Endodermal cell (in vitro differentiated cells): ENCODE measurements around the gene CSTA. TPM values are rescaled to one million over a fixed set of nuclear protein-coding genes. Genes with fewer than 3 reads are reported as not detected.
A peak's percentile ranks its signal among the peaks of the same experiment; 100 is the strongest.

ENCODE experiments used
- DNase-seq: peaks from one replicate; pipeline ENCODE4 v3.0.0-alpha.2; 2017
- H3K27ac ChIP-seq: 2 replicates; pipeline ENCODE4 v1.5.1; 2013; ENCODE audit warnings: mild to moderate bottlenecking, low read depth, low read length, moderate library complexity
- H3K27me3 ChIP-seq: 2 replicates; pipeline ENCODE4 v1.6.1; 2013; ENCODE audit warnings: mild to moderate bottlenecking, low read length, moderate library complexity; ENCODE audit not compliant: insufficient read depth, control insufficient read depth, poor library complexity, severe bottlenecking
- H3K36me3 ChIP-seq: 2 replicates; pipeline ENCODE4 v1.7.0; 2013; ENCODE audit warnings: mild to moderate bottlenecking, low read length, moderate library complexity; ENCODE audit not compliant: control insufficient read depth, insufficient read depth
- H3K4me1 ChIP-seq: one replicate; pipeline ENCODE4 v1.7.0; 2013; ENCODE audit warnings: low read length; ENCODE audit not compliant: control insufficient read depth, insufficient read depth
- H3K4me3 ChIP-seq: 2 replicates; pipeline ENCODE4 v1.5.1; 2013; ENCODE audit warnings: mild to moderate bottlenecking, low read length, moderate library complexity
- H3K9ac ChIP-seq: 2 replicates; pipeline ENCODE4 v1.6.1; 2013; ENCODE audit warnings: mild to moderate bottlenecking, low read length, moderate library complexity; ENCODE audit not compliant: poor library complexity, severe bottlenecking; ENCODE audit errors: extremely low read depth
- H3K9me3 ChIP-seq: 2 replicates; pipeline ENCODE4 v1.6.1; 2013; ENCODE audit warnings: mild to moderate bottlenecking, low read length, moderate library complexity; ENCODE audit not compliant: control insufficient read depth
- H3K27ac Mint-ChIP-seq: 2 replicates; pipeline ENCODE4 v1.8.0; 2020; ENCODE audit warnings: mixed read lengths
- H3K27me3 Mint-ChIP-seq: 2 replicates; pipeline ENCODE4 v1.8.0; 2021; ENCODE audit warnings: mild to moderate bottlenecking, mixed read lengths; ENCODE audit not compliant: insufficient read depth
- H3K36me3 Mint-ChIP-seq: 2 replicates; pipeline ENCODE4 v1.8.0; 2020; ENCODE audit warnings: low read depth, mixed read lengths
- H3K4me1 Mint-ChIP-seq: 2 replicates; pipeline ENCODE4 v1.8.0; 2020; ENCODE audit warnings: mixed read lengths
- H3K4me3 Mint-ChIP-seq: 2 replicates; pipeline ENCODE4 v1.8.0; 2020; ENCODE audit warnings: mild to moderate bottlenecking, moderate library complexity, mixed read lengths
- H3K9me3 Mint-ChIP-seq: 2 replicates; pipeline ENCODE4 v1.8.0; 2020; ENCODE audit warnings: mild to moderate bottlenecking, mixed read lengths
- WGBS, 2 experiments: methylation state at CpG; one replicate each; pipeline versions ENCODE4 v1.1.5 to v1.1.7; 2013; ENCODE audit warnings: missing lambda C conversion rate in 2 of 2, mixed read lengths in 1 of 2; ENCODE audit not compliant: insufficient coverage in 1 of 2, insufficient read length in 1 of 2; 5-methylcytosine and 5-hydroxymethylcytosine counted together
- total RNA-seq, 2 donors: library from RNA; stranded (reverse); fragmentation: NEBNext Ultra II Directional in 1 of 2; extraction: Animal tissue kit (Norgen Biotek cat#: 25700) in 1 of 2; gene quantifications; 2 replicates in 1 of 2; 3 replicates in 1 of 2; pipeline ENCODE4 v1.2.1, GENCODE V29; 2021
- TF ChIP-seq, protein P1 (sequence below): fragments of 200-600 bp; sonication (generic); conservative IDR thresholded peaks from 2 replicates; pipeline ENCODE4 v1.5.0; 2021; ENCODE audit warnings: antibody characterized with exemption, mild to moderate bottlenecking

The CSTA gene
- total RNA-seq, 2 donors from 2014 or later = not detected

DNA sequence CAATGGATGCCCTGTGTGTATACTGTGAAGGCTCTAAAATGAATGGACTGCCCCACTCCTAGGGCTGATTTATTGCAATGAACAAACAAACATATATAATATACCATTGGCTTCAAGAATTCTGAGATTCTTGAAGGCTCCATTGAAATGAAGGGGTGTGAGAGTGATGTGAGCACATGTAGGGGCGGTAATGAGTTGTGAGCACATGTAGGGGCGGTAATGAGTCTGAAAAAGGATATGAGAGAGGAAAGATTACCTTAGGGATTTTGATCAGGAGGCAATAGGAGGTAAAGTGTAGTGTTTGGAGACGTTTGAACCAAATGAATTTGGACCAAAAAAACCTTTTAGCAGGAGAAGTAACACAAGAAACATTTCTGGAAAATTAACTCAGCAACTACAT is 62.7 kb downstream of the CSTA start:
- WGBS, 2 experiments = 78 to 88% methylated on average over 1 to 3 of the region's 3 CpGs
- Mint-ChIP-seq H3K9me3 (no peaks in the 10 kb centered on the region), H3K36me3 (peaks cover 14% of the 10 kb centered on the region), H3K4me1 (peaks cover 16% of the 10 kb centered on the region), H3K4me3 (no peak overlapping the region), H3K27ac (no peak overlapping the region), H3K27me3 (no peaks in the 10 kb centered on the region)
- Histone ChIP-seq H3K27me3 (no peaks in the 10 kb centered on the region), H3K4me3 (no peak overlapping the region), H3K9me3 (no peaks in the 10 kb centered on the region), H3K9ac (no peak overlapping the region), H3K4me1 (no peaks in the 10 kb centered on the region), H3K27ac (no peak overlapping the region), H3K36me3 (no peaks in the 10 kb centered on the region)
- no peak for DNase-seq
- TF ChIP-seq, protein P1, sequence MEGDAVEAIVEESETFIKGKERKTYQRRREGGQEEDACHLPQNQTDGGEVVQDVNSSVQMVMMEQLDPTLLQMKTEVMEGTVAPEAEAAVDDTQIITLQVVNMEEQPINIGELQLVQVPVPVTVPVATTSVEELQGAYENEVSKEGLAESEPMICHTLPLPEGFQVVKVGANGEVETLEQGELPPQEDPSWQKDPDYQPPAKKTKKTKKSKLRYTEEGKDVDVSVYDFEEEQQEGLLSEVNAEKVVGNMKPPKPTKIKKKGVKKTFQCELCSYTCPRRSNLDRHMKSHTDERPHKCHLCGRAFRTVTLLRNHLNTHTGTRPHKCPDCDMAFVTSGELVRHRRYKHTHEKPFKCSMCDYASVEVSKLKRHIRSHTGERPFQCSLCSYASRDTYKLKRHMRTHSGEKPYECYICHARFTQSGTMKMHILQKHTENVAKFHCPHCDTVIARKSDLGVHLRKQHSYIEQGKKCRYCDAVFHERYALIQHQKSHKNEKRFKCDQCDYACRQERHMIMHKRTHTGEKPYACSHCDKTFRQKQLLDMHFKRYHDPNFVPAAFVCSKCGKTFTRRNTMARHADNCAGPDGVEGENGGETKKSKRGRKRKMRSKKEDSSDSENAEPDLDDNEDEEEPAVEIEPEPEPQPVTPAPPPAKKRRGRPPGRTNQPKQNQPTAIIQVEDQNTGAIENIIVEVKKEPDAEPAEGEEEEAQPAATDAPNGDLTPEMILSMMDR = peak; percentile 45

DNA sequence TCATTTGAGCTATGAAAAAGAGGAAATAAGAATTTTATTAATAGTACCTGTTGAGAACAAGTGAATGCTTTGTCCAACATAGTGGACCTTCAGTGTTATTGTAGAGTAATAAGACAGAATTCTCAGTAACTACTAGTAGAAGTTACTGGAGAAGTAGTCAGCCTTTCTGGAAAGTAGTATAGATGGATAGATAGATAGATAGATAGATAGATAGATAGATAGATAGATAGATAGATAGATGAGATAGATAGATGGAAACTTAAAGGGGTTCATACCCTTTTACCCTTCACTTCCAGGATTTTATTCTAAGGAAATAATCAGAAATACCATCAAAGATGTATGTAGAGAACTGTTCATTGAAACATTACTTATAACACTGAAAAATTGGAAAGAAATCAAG is 64.1 kb downstream of the CSTA start:
- no peak overlapping the region for H3K27ac Mint-ChIP-seq
- TF ChIP-seq, protein P1 = no peak
- no peak overlapping the region for H3K4me3 ChIP-seq

DNA sequence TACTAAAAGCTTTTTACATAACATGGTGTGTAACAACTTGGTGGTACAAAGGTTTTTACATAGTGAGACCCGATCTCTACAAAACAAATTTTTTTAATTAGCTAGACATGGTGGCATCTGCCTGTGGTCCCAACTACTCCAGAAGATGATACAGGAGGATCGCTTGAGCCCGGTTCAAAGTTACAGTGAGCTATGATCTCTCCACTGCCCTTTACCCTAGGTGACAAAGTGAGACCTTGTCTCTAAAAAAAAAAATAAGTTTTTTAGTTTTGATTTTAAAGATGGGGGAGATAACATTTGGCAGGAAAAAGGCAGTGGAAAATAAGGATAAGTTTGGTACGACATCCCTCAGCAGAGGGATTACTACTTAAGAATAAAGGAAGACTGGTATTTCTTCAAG is 64.8 kb downstream of the CSTA start:
- WGBS, 2 experiments = 92 to 96% methylated on average over 2 to 4 of the region's 4 CpGs
- Histone ChIP-seq H3K4me3 (no peak overlapping the region), H3K27me3 (no peaks in the 10 kb centered on the region), H3K27ac (no peak overlapping the region), H3K4me1 (peaks cover 3% of the 10 kb centered on the region), H3K9ac (no peak overlapping the region), H3K9me3 (no peaks in the 10 kb centered on the region), H3K36me3 (no peaks in the 10 kb centered on the region)
- H3K4me3 Mint-ChIP-seq = no peak overlapping the region
- no peaks in the 10 kb centered on the region for H3K9me3 Mint-ChIP-seq
- no peaks in the 10 kb centered on the region for H3K27me3 Mint-ChIP-seq
- no peak for DNase-seq
- peaks cover 14% of the 10 kb centered on the region for H3K36me3 Mint-ChIP-seq
- TF ChIP-seq, protein P1 = no peak
- peaks cover 7% of the 10 kb centered on the region for H3K4me1 Mint-ChIP-seq
- H3K27ac Mint-ChIP-seq = no peak overlapping the region

More for the DNA sequence above, 64.1 kb downstream of the CSTA start:
- Histone ChIP-seq H3K27ac (no peak overlapping the region), H3K36me3 (no peaks in the 10 kb centered on the region), H3K9ac (no peak overlapping the region), H3K4me1 (peaks cover 3% of the 10 kb centered on the region), H3K9me3 (no peaks in the 10 kb centered on the region), H3K27me3 (no peaks in the 10 kb centered on the region)
- Mint-ChIP-seq H3K36me3 (peaks cover 14% of the 10 kb centered on the region), H3K4me1 (peaks cover 11% of the 10 kb centered on the region), H3K27me3 (no peaks in the 10 kb centered on the region), H3K4me3 (no peak overlapping the region), H3K9me3 (no peaks in the 10 kb centered on the region)
- no peak for DNase-seq
